ENCODE measurements around the gene ATP8A1. TPM values are rescaled to one million over a fixed set of nuclear protein-coding genes. Genes with fewer than 3 reads are reported as not detected.

ATP8A1 gene
- total RNA-seq, 2 donors from 2014 or later = 9.3 to 11.9 TPM

DNA sequence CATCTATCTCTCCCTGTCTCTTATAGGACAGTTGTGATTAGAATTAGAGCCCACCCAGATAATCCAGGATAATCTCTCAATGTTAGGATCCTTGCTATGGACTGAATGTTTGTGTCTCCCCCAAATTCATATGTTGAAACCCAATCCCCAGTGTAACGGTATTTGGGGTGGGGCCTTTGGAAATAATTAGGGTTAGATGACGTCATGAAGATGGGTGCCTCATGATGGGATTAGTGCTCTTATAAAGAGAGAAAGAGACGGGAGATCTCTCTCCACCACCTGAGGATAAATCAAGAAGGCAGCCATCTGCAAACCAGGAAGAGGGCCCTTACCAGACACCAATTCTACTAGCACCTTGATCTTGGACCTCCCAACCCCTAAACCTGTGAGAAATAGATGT is 293.3 kb downstream of the ATP8A1 start:
- DNase-seq (ENCODE audit: low spot score) = no peak
- intact Hi-C loops (cut with DNase I) = no loop called here

GRCh38 chr4:42362591-42362990 is 294.3 kb downstream of the ATP8A1 start:
- intact Hi-C loops (cut with DNase I) = no loop called here
- DNase-seq (ENCODE audit: low spot score) = no peak

DNA sequence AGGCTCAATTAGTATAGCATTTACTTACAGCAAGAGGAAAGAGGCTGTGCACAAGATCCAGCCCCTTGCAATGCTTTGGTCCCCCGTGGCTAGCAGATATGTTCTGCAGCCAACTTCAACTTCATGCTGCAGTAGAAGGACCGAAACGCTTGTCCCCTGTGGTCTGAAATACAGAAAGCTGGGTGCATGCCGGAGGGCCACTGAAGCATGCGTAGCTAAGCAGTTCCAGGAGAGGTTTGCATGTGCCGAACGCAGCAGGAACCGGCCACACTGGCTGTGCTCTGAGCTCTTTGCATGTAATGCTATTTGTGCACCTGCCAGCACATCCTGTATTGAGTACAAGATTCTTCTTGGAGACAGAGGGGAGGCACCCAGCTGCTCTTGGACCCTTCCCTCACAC is 295.4 kb downstream of the ATP8A1 start:
- intact Hi-C loops (cut with DNase I) = no loop called here
- DNase-seq (ENCODE audit: low spot score) = no peak

DNA sequence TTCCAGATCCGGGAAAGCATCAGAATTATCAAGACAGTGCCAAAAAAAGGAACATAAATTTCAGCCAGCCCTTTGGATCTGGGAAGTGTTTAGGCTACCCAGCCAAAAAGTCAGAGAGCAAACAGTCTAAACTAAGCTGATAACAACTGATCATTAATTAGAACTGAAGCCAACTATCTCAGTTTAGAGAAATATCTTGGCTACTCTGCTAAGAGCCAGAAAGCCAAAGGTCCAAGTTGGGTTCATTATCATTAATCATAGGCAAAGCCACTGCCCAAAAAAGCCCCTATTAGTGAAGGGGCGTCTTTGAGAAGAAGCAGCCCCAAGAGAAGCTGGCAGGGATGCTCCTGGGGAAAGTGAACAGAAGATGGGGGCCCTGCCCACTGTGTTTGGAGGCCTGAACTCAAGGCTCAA is 296.6 kb downstream of the ATP8A1 start:
- DNase-seq (ENCODE audit: low spot score) = no peak
- intact Hi-C loops (cut with DNase I) = no loop called here

- DNase-seq (ENCODE audit: low spot score) = no peak
- intact Hi-C loops (cut with DNase I) = no loop called here
These were observed 297.2 kb downstream of the ATP8A1 start for GRCh38 chr4:42359711-42360110.

Other genes with a start within 250 kb of the ATP8A1 start
- gene GRXCR1, start 235.6 kb upstream of the ATP8A1 start, total RNA-seq = not detected

Data from posterior vena cava (tissue), 2 donors.